Measurements from ENCODE around the gene SURF2.
"Not testable (repeated sequence)": the region's sequence is repeated elsewhere in the genome, so short reads cannot be mapped to it uniquely, and the experiment has no call there.

The SURF2 gene

DNA sequence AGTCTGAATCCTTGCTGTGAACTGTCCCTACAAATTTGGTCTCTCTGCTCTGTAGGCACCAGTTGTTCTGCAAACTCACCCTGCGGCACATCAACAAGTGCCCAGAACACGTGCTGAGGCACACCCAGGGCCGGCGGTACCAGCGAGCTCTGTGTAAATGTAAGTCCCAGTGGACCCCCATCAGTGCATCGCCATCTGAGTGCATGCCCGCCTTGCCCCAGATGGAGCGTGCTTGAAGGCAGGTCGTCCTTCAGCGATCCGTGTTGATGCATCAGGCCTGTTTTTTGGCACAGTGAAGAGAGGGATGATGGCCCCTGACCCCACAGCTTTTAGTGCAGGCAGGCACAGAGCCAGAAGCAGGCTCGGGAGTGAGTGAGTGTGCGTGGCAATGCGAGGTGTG lies 1.3 kb downstream of the SURF2 start:
- no peak for DNase-seq

DNA sequence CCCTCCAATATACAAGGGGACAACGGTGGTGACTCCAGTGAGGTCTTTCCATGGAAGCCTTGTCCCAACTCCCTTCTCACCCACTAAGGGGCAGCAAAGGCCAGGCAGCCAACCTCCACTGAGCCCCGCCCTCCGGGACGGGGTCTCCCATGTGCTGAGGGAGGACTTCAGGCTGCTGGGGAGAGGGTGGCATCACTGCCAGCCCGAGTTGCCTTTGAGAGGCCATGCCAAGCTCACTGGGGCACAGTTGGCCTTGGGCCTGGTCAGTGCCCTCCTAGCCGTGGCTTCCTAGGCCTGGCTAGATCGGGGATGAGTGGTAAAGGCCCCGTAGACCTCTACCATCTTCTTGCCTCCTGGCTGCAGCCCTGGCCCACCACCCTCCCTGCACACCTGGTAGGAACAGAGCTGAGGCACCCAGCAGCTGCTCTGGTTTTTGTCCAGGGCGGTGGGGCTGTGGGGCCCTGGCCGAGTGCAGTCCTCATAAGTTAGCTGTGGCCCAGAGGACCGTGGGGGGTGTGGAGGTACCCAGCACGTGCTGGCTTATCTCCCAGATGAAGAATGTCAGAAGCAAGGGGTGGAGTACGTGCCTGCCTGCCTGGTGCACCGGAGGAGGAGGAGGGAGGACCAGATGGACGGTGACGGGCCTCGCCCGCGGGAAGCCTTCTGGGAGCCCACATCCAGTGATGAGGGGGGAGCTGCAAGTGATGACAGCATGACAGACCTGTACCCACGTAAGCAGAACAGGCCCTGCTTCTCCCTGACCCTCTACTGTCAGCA lies 3.2 kb downstream of the SURF2 start:
- DNase-seq, result peak; percentile 16

DNA sequence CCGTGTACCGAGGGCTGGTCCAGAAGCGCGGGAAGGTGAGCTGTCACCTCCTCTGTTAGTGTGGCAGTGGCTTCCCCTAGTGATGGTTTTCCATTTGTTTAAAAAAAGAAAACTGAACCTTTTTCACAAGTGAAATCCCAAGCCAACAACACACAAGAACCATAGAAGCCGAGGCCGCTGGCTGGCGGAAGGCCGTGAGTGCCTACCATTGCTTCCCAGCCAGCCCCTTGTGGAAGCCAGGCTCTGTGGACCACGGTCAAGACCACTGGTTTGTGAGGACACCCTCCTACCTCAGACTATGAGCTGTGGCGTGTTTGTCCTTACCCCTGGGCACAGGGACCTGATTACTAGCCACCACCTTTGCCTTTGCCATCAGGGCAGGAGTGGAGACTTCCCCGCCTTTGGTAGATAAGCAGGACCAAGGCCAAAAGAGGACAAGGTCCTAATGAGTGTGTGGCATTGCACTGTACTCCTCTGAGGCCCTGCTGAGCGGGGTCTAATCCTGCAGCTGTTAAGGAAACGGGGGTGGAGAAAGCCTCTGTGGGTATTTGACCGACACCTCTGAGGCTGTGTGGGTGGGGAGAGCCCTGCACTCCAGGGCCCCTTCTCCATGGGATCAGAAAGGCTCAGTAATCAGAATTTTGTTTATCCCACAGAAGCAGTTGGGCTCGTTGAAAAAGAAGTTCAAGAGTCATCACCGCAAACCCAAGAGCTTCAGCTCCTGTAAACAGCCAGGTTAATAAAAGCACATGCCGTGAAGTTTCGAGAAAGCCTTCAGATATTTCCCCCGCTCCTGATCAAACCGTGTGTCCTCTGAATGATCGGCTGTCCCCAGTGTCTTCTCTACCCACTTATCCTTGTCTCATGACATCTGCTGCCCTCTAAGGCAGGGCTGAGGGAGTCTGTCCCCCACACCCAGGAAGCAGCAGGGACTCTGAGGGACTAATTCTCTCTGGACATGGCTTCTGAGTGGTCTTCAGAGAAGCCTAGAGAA lies 4.3 kb downstream of the SURF2 start:
- DNase-seq, result no peak

DNA sequence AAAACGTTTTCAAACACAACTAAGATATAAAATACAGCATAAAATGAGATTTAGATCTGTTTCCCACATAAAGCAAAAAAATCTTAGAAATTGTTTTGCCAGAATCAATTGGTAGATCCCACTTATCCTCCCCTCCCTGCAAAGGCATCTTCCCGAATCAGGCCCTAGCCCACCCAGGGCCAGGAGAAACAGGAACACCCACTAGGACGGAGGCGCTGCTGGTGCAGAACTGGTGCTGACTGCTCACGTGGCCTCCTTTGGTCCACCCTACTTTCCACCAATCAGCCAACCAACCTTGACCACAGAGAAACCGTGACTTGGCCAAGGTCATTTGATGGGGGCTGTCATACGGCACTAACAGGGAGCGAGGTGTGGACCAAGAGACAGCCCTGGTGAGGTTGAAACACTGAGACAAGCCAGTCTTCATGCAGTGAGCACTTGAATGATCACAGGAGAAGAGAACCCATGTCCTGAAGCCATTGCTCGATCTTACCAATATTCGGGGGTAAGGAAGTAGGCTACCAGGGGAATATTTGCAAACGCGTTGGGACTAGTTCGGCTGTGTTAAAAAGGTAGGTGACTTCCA lies 5.2 kb downstream of the SURF2 start:
- DNase-seq, result no peak

DNA sequence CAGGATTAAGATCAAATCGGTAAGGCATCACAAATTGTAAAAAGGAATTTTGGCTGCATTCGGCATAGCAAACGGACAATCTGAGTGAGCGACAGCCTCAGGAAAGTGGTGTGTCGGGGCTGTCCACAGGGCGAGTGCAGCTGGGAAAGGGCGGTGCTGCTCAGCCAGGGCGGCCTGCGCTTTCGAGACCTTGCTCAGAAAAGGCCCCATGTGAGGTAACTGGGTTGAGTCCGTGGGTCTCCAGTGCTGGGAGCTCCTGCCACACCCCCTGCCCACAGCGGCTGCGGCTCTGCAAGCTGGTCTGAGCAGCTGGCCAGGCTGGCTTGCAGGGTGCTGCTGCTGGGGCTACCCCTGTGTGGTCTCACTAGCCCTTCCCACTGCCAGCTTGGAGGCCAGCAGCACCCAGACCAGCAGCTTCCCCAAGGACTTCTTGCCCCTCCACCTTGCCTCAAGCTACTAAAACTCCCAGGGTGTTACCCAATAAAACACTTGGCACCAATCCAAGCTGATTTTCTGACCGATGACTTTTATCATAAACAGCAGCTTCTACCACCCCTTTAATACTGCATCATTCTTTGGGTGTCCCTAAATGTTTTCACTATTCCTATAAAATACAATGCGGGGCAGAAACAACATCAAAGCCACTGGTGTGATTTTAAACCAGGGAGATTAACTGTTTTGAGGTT lies 6.2 kb downstream of the SURF2 start:
- no peak for DNase-seq

DNA sequence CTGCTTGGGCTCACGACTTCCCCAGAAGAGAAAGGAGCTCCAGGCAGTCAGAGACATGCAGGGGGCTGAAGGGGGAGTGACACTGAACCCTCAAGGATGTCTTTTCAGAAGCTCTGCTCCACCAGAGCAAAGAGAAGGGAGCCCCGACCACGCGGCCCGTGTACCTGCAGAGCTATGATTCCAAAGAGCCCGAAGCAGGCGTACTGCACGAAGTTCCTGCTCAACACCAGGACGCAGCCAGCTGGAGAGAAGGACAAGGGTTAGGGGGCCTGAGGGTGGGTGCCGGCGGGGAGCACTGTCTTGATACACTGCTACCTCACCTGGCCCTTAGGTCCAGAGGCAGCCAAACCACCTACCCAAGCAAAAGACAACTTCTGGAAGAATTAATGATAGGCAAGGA lies 10.1 kb downstream of the SURF2 start:
- no peak for DNase-seq

DNA sequence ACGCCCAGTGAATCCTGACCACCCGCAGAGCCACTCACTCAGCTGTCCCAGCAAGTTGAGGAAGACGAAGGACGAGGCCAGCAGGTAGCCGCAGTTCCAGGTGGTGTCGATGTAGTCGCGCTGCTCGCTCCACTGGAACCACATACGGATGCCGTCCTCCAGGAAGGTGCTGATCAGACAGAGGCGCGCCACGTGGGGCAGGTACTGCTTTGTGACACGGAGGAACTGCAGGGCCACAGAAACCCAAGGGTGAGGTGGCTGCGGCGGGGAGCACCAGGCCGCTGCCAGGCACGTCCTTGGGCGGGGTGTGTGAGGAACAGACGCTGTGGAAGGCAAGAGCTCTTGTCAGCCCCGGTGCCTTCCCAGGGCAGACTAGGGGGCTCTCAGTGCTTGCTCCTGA lies 10.9 kb downstream of the SURF2 start:
- DNase-seq, result no peak

DNA sequence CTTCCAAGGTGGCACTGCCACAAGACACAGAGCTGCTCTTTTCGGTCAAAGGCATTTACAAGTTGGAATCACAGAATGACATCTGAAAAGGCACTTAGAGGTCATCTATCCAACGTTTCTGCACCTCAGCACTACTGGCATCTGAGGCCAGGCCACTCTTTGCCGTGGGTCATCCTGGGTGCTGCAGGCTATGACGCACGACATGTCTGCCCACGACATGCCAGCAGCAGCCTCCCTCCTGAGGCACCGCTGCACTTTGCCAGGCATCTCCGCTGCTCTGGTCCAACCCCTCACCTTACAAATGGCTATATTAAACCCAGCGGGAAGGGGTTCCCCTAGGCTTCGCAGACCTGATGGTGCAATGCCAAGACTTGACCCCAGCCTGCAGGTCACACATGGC lies 11.4 kb downstream of the SURF2 start:
- no peak for DNase-seq

DNA sequence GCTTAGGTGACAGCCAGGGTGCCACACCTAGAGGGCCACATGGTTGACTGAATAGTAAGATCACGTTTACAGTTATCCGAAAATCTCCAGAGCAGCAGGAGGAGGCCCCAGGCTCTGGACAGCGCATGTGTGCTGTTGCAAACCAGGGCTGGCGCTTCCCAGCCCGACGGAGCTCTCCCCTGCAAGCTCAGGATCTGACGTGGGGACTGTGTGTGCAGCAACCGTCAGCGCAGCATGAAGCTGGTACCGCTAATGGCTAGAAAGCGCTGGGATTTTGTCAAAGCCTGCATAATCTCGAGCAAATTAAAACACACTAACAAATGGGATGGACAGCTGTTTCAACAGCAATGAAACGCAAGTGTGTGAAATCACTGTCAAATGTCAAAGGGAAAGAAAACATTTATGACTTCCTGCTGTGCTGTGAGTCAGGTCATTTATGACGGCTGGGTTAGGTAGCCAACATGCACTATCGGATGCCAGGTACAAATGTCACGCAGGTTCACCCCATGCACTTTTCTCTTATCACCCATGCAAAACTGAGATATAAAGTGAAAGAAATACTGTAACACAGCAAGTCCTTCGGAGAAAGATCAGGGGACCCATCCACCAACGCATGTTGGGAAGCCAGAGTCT lies 12.0 kb downstream of the SURF2 start:
- DNase-seq, result peak; percentile 72

DNA sequence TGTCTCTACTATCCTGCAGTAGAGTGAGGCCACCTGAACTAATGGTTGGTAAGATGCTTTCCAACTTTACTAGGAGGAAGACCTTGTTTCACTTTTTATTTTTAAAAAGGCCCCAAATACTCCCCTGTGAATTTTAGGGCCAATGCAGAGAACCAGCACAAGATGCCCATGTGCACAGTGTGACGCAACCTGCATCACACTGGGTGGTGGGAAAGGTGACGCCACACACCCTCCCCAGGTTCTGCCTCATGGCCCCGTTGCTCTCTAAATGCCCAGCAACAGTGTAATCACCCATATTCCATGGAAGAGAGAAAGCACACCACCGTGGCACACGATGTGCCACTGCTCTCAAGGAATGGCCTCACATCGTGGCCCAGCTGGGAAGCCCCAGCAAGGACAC lies 13.1 kb downstream of the SURF2 start:
- no peak for DNase-seq

DNA sequence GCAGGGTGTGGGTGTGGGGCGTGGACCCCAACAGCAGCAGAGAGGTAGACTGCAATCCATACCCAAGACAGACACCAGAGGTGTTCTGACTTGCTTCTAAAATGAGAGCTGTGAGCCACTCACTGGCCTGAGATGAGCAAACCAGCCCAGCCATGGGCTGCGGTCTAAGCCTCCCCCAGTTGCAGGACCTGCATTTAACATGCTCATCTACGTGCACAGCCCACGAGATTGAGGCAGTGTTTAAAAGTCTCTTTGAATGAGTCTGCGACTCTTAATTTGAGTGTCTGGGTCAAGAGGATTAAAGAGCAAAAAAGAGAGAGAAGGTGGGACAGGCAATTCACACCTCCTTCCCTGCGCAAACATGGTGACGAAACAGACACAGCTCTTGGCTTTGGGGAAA lies 13.6 kb downstream of the SURF2 start:
- DNase-seq, result no peak

DNA sequence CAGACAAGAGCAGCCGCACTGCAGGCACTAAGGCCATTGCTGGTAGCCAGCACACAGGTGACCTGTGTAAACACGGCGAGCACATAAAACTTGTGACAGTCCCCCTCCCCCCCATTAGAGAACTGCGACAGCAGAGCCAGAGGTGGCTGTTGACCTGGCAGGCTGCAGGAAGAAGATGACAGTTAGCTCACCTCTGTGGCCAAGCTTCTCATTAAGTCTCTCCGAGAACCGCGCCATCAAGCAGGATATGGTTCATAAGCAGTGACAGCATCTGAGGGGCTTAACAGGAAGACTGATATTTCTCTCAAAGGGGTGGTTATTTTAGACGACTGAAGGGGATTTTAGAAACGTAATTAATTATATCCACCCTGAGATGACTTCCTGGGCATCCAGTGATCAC lies 14.3 kb downstream of the SURF2 start:
- no peak for DNase-seq

DNA sequence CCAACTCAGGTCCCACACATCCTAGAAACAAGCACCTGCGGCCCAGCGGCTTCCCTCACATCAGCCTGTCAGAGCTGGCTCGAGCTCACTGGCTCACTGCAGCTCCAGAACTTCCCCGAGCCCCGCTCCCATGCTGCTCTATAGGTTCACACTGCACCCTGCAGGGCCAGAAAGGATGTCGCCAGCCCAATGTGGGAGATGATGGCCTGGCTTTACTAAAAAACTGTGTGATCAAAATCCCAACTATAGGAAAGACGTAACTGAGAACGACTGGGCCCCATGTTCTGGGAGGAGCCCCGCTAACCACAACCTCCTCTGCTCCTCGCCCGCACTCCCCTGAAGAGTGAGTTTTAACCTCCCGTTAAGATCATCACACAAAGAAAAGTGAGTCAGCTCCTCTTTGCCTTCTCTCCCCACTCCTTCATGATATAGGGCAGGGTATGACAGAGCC lies 14.9 kb downstream of the SURF2 start:
- no peak for DNase-seq

DNA sequence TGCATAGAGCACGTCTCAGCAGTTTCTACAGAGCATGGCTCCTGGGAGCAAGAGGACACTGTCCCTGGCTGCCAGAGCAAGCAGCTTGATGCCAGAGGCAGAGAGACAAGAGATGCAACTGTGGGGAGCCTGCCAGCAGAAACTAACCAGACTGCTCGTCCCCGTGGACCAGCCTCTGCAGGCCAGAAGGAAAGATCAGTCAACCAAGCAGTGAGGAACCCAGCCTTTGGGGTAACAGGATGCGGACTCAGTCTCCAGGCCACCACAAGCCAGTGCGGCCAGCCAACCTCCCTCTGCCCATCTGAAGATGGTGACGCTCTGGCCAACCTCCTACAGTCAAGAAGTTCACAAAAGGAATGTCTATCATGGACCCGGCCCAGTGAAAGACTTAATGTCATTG lies 15.8 kb downstream of the SURF2 start:
- no peak for DNase-seq

DNA sequence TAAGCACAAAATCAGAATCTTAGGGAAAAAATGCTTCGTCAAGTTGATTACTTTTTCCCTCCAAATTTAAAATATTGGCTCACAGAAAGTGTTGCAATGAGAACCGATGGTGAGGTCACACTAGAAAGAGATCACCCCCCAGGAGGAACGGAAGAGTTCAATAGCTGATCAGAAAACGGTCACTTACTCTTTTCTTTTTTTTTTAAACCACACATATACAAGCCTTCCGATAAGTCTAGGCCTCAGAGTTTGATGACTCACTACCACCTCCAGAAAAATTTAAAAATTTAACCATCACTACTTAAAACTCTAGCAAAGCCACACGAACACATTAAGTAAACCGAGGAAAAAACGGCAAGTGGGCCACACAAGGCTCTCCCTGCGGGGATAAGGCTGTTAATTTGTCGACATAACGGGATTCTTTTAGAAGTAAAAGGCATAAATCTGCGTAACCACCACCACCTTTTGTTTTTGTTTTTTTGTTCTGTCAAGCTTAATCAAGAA lies 18.3 kb downstream of the SURF2 start:
- no peak for DNase-seq

DNA sequence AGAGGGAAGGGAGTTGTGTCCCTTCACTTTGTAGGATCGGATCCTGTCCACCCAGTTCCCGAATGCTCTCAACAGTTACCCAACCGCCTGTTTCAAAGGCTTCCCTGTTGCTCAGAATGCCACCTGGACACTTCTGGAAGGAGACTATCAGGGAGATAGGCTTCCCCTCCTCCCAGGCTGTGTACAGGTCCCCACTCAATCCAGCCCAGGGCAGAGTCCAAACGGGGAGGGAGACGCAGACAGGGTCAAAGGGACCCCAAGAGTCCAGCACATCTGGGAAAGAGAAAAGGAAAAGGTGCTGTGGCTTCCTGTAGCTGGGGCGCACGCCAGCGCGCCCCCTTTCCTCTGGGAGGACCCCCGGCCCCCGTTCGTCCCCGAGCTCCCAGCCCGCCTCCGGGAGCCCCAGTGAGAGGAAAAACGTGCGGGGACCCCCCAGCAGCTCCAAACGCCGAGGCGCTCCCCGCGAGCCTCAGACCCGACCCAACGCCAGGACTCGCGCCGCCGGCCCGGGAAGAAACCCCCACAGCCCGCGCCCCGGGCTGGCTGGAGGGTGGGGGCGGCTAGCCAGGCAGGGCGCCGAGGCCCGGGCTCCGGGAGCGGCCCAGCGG lies 18.9 kb downstream of the SURF2 start:
- peak; percentile 10 for DNase-seq

DNA sequence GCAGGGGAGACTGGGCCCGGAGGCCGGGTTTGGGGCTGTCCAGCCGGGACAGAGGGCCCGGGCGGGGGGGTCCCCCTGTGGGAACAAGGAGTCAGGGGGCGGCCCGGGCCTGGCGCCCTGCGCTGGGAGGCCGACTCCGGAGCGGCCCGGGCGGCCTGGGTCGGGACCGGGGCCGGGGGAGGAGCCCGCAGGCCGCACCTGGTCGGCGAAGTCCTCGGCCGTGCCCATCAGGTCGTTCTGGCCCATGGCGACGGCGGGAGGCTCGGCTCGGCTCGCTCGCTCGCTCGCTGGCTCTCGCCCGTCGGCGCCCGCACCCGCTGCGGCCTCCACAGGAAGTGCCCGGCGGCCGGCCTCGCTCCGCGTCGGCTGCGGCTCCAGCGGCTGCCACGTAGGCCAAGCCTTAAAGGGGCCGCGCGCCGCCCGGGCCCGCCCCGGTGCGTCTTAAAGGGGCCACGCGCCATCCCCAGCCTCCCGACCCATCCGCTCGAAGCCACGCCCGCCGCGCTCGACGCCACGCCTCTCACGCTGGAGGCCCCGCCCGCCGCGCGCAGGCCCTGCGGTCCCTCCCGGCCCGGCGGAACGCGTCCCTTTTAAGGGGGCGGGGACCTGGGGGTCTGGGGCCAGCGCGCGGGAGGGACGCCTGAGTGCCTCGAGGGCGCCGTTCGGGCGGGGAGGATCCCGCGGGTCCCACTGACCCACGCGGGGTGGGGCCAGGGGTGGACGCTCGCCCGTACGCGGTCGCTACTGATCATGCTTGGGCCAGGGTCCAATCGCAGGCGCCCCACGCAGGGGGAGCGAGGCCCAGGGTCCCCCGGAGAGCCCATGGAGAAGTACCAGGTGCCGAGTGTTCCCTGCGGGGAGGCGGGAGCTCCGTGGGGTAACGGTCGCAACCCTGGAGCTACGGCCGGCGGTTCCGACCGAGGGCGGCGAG lies 19.6 kb downstream of the SURF2 start, which contains the start of the genes STKLD1 and SURF4:
TSS of gene STKLD1 (plus strand) at position 643 of the 931 bp plus-strand sequence. CDS start at position 751, 108 bp downstream.
TSS of gene SURF4 (minus strand) at position 337 of the 931 bp plus-strand sequence. CDS start at position 246, 91 bp downstream.
- DNase-seq, result peak; percentile 94

DNA sequence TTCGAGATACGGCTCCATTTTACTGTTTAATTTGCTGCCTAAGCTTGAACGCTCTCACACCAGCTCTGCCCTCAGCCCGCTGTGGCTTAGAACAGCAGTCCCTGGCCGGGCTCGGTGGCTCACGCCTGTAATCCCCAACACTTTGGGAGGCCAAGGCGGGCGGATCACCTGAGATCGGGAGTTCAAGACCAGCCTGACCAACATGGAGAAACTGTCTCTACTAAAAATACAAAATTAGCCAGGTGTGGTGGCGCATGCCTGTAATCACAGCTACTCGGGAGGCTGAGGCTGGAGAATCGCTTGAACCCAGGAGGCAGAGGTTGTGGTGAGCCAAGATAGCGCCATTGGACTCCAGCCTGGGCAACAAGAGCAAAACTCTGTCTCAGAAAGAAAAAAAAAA lies 20.9 kb downstream of the SURF2 start:
- DNase-seq, result not testable (repeated sequence)

DNA sequence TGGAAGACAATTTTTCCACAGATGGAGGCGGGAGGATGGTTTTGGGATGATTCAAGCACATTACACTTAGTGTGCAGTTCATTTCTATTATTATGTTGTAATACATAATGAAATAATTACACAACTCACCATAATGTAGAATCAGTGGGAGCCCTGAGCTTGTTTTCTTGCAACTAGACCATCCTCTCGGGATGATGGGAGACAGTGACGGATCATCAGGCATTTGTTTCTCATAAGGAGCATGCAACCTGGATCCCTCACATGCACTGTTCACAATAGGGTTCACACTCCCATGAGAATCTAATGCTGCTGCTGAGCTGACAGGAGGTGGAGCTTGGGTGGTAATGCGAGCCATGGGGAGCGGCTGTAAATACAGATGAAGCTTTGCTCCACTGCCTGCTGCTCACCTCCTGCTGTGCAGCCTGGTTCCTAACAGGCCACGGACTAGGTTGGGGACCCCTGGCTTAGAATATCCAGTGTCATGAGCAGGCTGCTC lies 21.4 kb downstream of the SURF2 start:
- no peak for DNase-seq

DNA sequence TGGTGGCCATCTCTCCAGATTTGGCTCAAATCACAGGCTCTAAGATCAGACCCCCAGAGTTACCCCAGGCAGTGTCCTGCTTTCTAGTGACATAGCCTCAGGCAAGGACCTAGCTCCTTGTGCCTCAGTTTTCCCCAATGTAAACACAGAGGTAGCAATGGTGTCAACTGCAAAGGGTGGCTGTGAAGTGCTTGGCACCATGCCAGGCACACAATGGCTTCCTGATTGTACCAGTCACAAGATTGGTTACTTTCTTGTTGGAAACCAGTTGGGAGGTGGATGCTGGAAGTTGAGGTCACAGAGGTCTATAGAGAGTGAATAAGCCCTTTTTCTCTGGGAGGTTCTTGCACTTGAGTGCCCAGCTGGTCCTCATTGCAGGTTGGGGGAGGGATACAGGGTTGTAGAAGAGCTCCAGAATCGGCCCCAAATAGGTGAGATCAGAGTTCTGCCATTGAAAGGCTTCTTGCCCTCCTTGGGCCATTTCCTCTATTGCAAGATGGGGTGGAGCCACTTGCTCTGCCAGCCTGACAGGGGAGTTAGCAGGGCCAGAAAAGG lies 22.1 kb downstream of the SURF2 start:
- DNase-seq, result no peak

All from NCI-H1092 treated with DMSO at 0.1 percent for 48 hours (cell line).